HTERT RPE-1 (cell line): ENCODE measurements around the gene HIRA.
"Not testable (repeated sequence)": the region's sequence is repeated elsewhere in the genome, so short reads cannot be mapped to it uniquely, and the experiment has no call there.

Source experiments
- in situ Hi-C: fragments of 300-500 bp; cut with MboI; formaldehyde crosslinking; loops from 4 replicates; pipeline ENCODE4 v1.14.3; 2020; ENCODE audit warnings: low sequenced_read_pairs

The HIRA gene

GRCh38 chr22:19463491-19464469 lies 32.2 kb upstream of the HIRA start:
- in situ Hi-C loops: no loop called here

GRCh38 chr22:19463008-19463407 lies 31.5 kb upstream of the HIRA start:
- in situ Hi-C loops: no loop called here

GRCh38 chr22:19461506-19461905 lies 30.0 kb upstream of the HIRA start:
- in situ Hi-C loops: no loop called here

GRCh38 chr22:19460036-19460435 lies 28.5 kb upstream of the HIRA start:
- in situ Hi-C loops: no loop called here

- in situ Hi-C loops: no loop called here
Observed at GRCh38 chr22:19457828-19458428, 26.4 kb upstream of the HIRA start.

- in situ Hi-C loops: no loop called here
Observed at GRCh38 chr22:19456541-19456940, 25.0 kb upstream of the HIRA start.

GRCh38 chr22:19455585-19456370 lies 24.2 kb upstream of the HIRA start:
- in situ Hi-C loops: no loop called here

GRCh38 chr22:19455033-19455432 lies 23.5 kb upstream of the HIRA start:
- in situ Hi-C loops: no loop called here

- in situ Hi-C loops: no loop called here
Observed at GRCh38 chr22:19454156-19454555, 22.6 kb upstream of the HIRA start.

GRCh38 chr22:19453718-19454117 lies 22.2 kb upstream of the HIRA start:
- in situ Hi-C loops: no loop called here

- in situ Hi-C loops: no loop called here
Observed at GRCh38 chr22:19451570-19451969, 20.0 kb upstream of the HIRA start.

GRCh38 chr22:19450363-19451175 lies 19.0 kb upstream of the HIRA start:
- in situ Hi-C loops: no loop called here

- in situ Hi-C loops: no loop called here
Observed at GRCh38 chr22:19449422-19449767, 17.9 kb upstream of the HIRA start.

GRCh38 chr22:19448739-19449421 lies 17.3 kb upstream of the HIRA start:
- in situ Hi-C loops: no loop called here

- in situ Hi-C loops: no loop called here
Observed at GRCh38 chr22:19448076-19448607, 16.6 kb upstream of the HIRA start.

- in situ Hi-C loops: no loop called here
Observed at GRCh38 chr22:19447330-19448075, 16.0 kb upstream of the HIRA start, which contains the start of gene C22orf39. C22orf39 (minus strand) TSS chr22:19447711; CDS start chr22:19447688, 23 bp downstream.

GRCh38 chr22:19446603-19447329 lies 15.2 kb upstream of the HIRA start:
- in situ Hi-C loops: no loop called here

- in situ Hi-C loops: not testable (repeated sequence)
Observed at GRCh38 chr22:19445279-19445982, 13.9 kb upstream of the HIRA start.
